OCI-LY1 (cell line): ENCODE data around the gene ZNF563.

Source experiments
- H2AFZ ChIP-seq: fragments of 200-600 bp; sonication (generic), shearing (Covaris generic); 2 replicates; pipeline ENCODE4 v1.6.0; 2014; ENCODE audit warnings: antibody characterized with exemption, mild to moderate bottlenecking, low read length
- H3F3A ChIP-seq: fragments of 200-600 bp; sonication (generic), shearing (Covaris generic); 2 replicates; pipeline ENCODE4 v1.6.0; 2014; ENCODE audit warnings: mild to moderate bottlenecking, antibody characterized with exemption, low read length, moderate library complexity; ENCODE audit not compliant: insufficient read depth
- H3K27ac ChIP-seq: fragments of 200-600 bp; sonication (generic); 2 replicates; pipeline ENCODE4 v1.5.1; 2014; ENCODE audit warnings: low read length, mixed run types, mild to moderate bottlenecking, low read depth; ENCODE audit not compliant: poor library complexity, severe bottlenecking
- H3K27me3 ChIP-seq: fragments of 200-600 bp; sonication (generic); 2 replicates; pipeline ENCODE4 v1.6.0; 2014; ENCODE audit warnings: antibody characterized with exemption, mild to moderate bottlenecking, low read length, moderate library complexity; ENCODE audit not compliant: insufficient read depth
- H3K36me3 ChIP-seq: fragments of 200-600 bp; sonication (generic); 2 replicates; pipeline ENCODE4 v1.6.1; 2014; ENCODE audit warnings: mild to moderate bottlenecking, antibody characterized with exemption, low read length, moderate library complexity, mixed read lengths; ENCODE audit not compliant: insufficient read depth
- H3K4me1 ChIP-seq: fragments of 200-600 bp; sonication (generic); 2 replicates; pipeline ENCODE4 v1.5.1; 2014; ENCODE audit warnings: mild to moderate bottlenecking, low read length, moderate library complexity; ENCODE audit not compliant: insufficient read depth, severe bottlenecking
- H3K4me2 ChIP-seq: fragments of 200-600 bp; sonication (generic), shearing (Covaris generic); 2 replicates; pipeline ENCODE4 v1.6.1; 2014; ENCODE audit warnings: low read length
- H3K4me3 ChIP-seq: fragments of 200-600 bp; sonication (generic); 2 replicates; pipeline ENCODE4 v1.5.1; 2014; ENCODE audit warnings: low read length, low read depth, mild to moderate bottlenecking, mixed read lengths; ENCODE audit not compliant: poor library complexity, severe bottlenecking
- H3K79me2 ChIP-seq: fragments of 200-600 bp; shearing (Covaris generic); 2 replicates; pipeline ENCODE4 v1.6.1; 2016; ENCODE audit warnings: mixed run types, low read length, mixed read lengths; ENCODE audit not compliant: insufficient read depth
- H3K9ac ChIP-seq: fragments of 200-600 bp; sonication (generic), shearing (Covaris generic); 2 replicates; pipeline ENCODE4 v1.6.1; 2014; ENCODE audit warnings: mild to moderate bottlenecking, low read length, mixed read lengths
- H3K9me2 ChIP-seq: fragments of 200-600 bp; sonication (generic), shearing (Covaris generic); 2 replicates; pipeline ENCODE4 v1.6.1; 2014; ENCODE audit warnings: low read depth, mild to moderate bottlenecking, low read length, mixed read lengths
- H3K9me3 ChIP-seq: fragments of 200-600 bp; shearing (Covaris generic); 2 replicates; pipeline ENCODE4 v1.6.1; 2014; ENCODE audit warnings: low read length, mixed read lengths
- H4K20me1 ChIP-seq: fragments of 200-600 bp; sonication (generic), shearing (Covaris generic); 2 replicates; pipeline ENCODE4 v1.6.0; 2016; ENCODE audit warnings: mild to moderate bottlenecking, low read length; ENCODE audit not compliant: insufficient read depth
- CTCF ChIP-seq: fragments of 200-600 bp; sonication (generic), shearing (Covaris generic); IDR thresholded peaks from 2 replicates; pipeline ENCODE4 v1.5.1; 2017; ENCODE audit warnings: mild to moderate bottlenecking, antibody characterized with exemption, low read length, moderate library complexity, mixed read lengths
- EZH2 ChIP-seq: fragments of 200-600 bp; sonication (generic), shearing (Covaris generic); IDR thresholded peaks from 2 replicates; pipeline ENCODE4 v1.8.0; 2017; ENCODE audit warnings: borderline replicate concordance, mixed run types, mild to moderate bottlenecking, antibody characterized with exemption, low read length, moderate library complexity, mixed read lengths

The ZNF563 gene

GRCh38 chr19:12353375-12353774 lies 19.9 kb upstream of the ZNF563 start:
- no peaks in the 10 kb centered on the region for H3K9me2 ChIP-seq
- H3K79me2 ChIP-seq: no peaks in the 10 kb centered on the region
- H3F3A ChIP-seq: no peaks in the 10 kb centered on the region; the same call in 1 of the 2 replicates
- no peak overlapping the region for H3K9ac ChIP-seq
- H2AFZ ChIP-seq: no peak overlapping the region
- no peaks in the 10 kb centered on the region for H4K20me1 ChIP-seq
- peaks cover 46% of the 10 kb centered on the region for H3K9me3 ChIP-seq
- H3K4me2 ChIP-seq: no peak overlapping the region
- no peaks in the 10 kb centered on the region for H3K27me3 ChIP-seq
- no peak overlapping the region for H3K4me3 ChIP-seq
- peaks cover 24% of the 10 kb centered on the region for H3K36me3 ChIP-seq
- no peaks in the 10 kb centered on the region for H3K4me1 ChIP-seq
- TF ChIP-seq EZH2 (no peak), CTCF (no peak)
- no peak overlapping the region for H3K27ac ChIP-seq

GRCh38 chr19:12350890-12351197 lies 17.4 kb upstream of the ZNF563 start:
- no peak overlapping the region for H3K4me2 ChIP-seq
- no peak overlapping the region for H3K4me3 ChIP-seq
- no peaks in the 10 kb centered on the region; the same call in 1 of the 2 replicates for H3F3A ChIP-seq
- H2AFZ ChIP-seq: no peak overlapping the region
- H3K36me3 ChIP-seq: peaks cover 24% of the 10 kb centered on the region
- H3K79me2 ChIP-seq: no peaks in the 10 kb centered on the region
- no peaks in the 10 kb centered on the region for H3K9me2 ChIP-seq
- no peak overlapping the region for H3K9ac ChIP-seq
- no peaks in the 10 kb centered on the region for H4K20me1 ChIP-seq
- H3K9me3 ChIP-seq: peaks cover 55% of the 10 kb centered on the region
- no peaks in the 10 kb centered on the region for H3K27me3 ChIP-seq
- no peak overlapping the region for H3K27ac ChIP-seq
- no peak for TF ChIP-seq EZH2
- TF ChIP-seq CTCF: no peak
- no peaks in the 10 kb centered on the region for H3K4me1 ChIP-seq

- no peak overlapping the region for H3K4me2 ChIP-seq
- H3K9me3 ChIP-seq: peaks cover 55% of the 10 kb centered on the region
- no peak overlapping the region for H2AFZ ChIP-seq
- H3K27me3 ChIP-seq: no peaks in the 10 kb centered on the region
- peaks cover 24% of the 10 kb centered on the region for H3K36me3 ChIP-seq
- H3K9me2 ChIP-seq: no peaks in the 10 kb centered on the region
- no peak overlapping the region for H3K9ac ChIP-seq
- H3F3A ChIP-seq: no peaks in the 10 kb centered on the region; the same call in 1 of the 2 replicates
- no peak overlapping the region for H3K4me3 ChIP-seq
- no peaks in the 10 kb centered on the region for H3K79me2 ChIP-seq
- H4K20me1 ChIP-seq: no peaks in the 10 kb centered on the region
- H3K4me1 ChIP-seq: no peaks in the 10 kb centered on the region
- TF ChIP-seq EZH2 (no peak), CTCF (no peak)
- no peak overlapping the region for H3K27ac ChIP-seq
Measured at GRCh38 chr19:12350185-12350889, 16.9 kb upstream of the ZNF563 start.
